SK-N-MC (cell line): ENCODE results near the gene DRC3.

Experiments
- EZH2 ChIP-seq: fragments of 200-600 bp; sonication (generic); IDR thresholded peaks from one replicate; pipeline ENCODE4 v1.6.1; 2017; ENCODE audit warnings: antibody characterized with exemption
- POLR2AphosphoS5 ChIP-seq: IDR thresholded peaks from 2 replicates; pipeline ENCODE4 v1.6.1; 2012; ENCODE audit warnings: mild to moderate bottlenecking, low read depth, low read length, borderline replicate concordance

- TF ChIP-seq POLR2AphosphoS5 (no peak), EZH2 (no peak)
Measured at GRCh38 chr17:17924857-17925250, 47.8 kb upstream of the DRC3 start.
